HG03558 (cell line): ENCODE data around the gene KNCN.

ENCODE experiments used
- ATAC-seq: cut with Tn5 transposase; IDR thresholded peaks from one replicate; pipeline ENCODE4 v1.9.1; 2021; ENCODE audit warnings: moderate number of reproducible peaks; ENCODE audit not compliant: unreplicated experiment; ENCODE audit errors: extremely low read depth

The KNCN gene

DNA sequence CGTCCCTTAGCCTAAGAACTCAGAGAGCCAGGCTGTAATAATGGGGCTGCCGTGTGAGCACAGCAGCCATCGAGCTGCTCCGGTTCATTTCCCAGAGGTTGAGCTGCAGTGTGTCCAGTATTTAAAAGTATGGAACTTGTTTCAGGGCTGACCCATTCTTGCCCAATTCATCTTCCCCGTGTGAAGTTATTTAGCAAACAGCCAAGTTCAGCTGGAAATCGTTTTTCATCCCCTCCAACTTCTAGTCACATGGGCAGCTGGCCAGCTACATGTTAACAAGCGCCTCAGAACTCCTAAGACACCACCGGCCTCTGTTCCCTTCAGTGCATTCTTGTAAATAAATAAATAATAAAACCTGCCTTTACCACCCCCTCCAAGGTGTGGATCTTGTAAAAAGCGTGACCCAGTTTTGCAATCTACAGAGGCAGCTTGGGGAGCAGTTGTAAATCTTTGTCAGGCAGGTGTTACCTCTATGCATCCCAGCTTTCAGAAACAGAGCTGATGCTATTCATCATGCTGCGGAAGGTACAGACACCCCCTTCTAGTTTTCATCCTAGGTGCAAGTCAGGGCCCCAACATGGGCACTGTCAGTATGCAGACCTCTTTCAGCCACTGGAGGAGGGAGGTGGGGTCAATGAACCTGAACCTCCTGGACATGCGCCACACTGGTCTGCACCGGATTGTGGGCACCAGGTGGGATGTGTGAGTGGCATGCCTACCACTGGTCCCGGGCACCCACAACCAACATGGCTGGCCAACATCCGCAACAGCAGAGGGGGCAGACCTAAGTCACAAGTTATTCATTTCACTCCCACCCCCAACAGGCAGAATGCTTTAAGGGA is 18.7 kb upstream of the KNCN start:
- ATAC-seq: no peak

- ATAC-seq: no peak
Measured at GRCh38 chr1:46569116-46569515, 17.7 kb upstream of the KNCN start.

DNA sequence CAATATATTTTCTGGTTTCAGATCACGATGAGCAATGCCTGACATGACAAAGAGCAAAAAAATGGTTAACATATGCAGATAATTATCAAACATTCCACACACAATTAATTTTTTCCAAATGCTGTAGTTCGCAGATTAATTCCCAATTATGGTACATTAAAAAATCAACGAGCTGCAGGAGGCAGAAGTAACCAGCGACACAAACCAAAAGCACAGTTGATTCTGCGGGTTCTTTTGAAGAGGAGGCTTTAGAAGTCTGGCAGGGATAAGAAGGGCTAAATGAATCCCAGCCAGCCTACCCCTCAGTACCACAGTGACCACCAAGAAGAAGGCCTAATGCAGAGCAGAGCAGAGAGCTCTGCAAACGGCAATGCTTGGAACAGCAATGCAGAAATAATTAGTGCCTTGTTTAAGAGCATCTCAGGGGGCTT is 17.0 kb upstream of the KNCN start:
- no peak for ATAC-seq

DNA sequence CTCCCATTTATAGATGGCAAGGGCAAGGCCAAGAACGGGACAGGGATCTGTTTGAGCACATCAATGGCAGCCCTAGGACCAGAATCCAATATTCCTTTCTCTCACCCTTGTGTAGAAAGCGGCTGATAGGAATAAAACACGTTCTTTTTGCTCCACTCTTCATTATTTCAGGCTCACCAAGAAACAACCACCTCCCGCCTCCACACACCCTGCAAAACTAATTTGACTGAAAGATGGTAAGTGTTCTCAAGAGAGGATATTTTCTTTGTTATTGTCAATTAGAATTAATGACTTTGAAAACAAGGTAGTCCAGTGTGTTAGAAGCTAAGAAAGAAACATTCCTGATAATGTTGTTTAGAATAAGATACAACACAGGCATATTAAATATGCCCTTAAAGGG is 11.9 kb upstream of the KNCN start:
- ATAC-seq: no peak

GRCh38 chr1:46562498-46562897 is 11.1 kb upstream of the KNCN start:
- ATAC-seq: no peak

DNA sequence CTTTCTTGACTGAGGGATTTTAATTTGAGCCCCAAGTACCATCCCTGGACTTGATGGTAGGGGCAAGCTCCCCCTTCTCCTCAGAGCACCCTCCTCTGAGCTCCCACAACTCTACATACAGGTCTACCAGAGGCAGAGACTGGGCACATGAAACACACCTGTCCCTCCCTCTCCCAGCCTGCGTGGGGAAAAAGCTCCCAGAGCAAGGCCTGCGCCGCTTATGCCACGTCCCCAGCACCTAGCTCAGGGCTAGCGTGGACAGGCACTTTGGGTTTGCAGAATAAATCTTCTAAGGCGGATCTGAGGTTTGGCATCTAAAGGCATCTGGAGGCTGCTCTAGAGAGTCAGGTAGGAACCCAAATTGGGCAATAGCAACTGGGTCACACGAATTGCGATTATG is 7.5 kb upstream of the KNCN start:
- ATAC-seq: no peak

GRCh38 chr1:46558141-46558963 is 6.9 kb upstream of the KNCN start:
- no peak for ATAC-seq

GRCh38 chr1:46557403-46557802 is 6.0 kb upstream of the KNCN start:
- no peak for ATAC-seq

- no peak for ATAC-seq
Measured at GRCh38 chr1:46556822-46557221, 5.4 kb upstream of the KNCN start.

GRCh38 chr1:46555826-46556619 is 4.6 kb upstream of the KNCN start:
- no peak for ATAC-seq

- ATAC-seq: no peak
Measured at GRCh38 chr1:46554597-46555381, 3.3 kb upstream of the KNCN start.

- ATAC-seq: no peak
Measured at GRCh38 chr1:46554236-46554596, 2.8 kb upstream of the KNCN start.

- ATAC-seq: no peak
Measured at GRCh38 chr1:46553506-46553905, 2.1 kb upstream of the KNCN start.

DNA sequence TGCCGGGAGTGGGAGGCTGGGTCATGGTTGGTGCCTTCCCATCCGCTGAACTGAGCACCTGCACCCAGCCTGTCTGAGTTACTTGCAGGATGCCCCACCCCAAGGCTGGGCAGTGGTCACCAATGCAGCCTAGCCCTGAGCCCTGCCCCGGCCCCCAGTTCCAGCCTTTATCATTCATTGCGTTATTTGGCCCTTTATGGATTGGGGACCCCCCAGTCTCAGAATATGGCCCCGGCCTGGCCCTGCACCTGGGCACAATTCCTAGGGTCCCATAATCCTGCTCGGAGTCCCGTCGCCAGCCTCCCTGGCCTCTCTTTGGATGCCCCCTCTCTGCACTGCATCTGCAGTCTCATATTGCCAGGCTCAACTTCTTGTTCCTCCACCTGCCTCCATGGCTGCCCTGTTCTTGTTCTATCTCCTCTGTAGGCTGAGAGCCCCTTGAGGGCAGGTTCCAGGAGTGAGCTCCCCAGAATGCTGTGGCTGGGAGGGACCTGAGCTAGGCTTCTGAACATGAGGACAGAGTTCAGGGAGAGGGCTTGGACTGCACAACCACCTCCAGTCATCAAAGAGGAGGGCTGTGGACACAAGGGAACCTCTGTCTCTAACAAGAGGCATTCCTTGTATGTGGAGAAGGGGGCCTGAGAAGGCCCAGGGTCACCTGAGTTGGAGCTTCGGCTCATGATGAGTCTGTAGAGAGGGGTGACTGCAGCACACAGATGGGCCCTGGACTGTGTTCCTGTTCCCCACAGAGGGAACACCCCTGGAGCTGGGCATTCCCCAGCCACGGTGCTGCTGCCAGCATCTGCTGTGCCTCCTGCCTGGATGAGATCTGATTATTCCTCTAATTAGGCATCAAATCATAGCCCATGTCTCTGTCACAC is 1.1 kb upstream of the KNCN start:
- ATAC-seq: no peak

DNA sequence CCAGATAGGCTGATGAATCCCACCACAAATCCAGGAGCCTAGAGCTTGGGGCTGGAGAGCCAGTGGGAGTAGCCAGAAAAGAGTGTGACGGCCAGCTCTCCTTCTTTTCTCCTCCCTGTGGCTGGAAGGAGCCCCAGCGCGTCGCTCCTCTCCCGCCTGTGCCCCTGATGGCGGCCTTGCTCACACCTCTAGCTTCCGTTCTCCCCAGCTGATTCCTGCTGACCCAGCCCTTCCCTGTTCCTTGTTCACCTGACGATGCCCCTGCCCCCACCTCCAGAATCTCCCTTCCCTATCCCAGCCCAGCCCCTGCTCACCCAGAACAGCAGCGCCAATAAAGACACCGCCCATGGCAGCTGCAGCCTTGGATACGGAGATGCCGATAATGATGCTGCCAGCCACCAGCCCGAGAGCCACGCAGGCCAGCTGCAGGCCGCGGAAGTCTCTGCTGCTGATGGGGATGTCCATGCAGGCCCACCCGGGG is 656 bp downstream of the KNCN start:
- no peak for ATAC-seq

- no peak for ATAC-seq
Measured at GRCh38 chr1:46549697-46550681, 1.5 kb downstream of the KNCN start.

- ATAC-seq: no peak
Measured at GRCh38 chr1:46547481-46548383, 3.7 kb downstream of the KNCN start.
